IPS-18a (cell line): ENCODE measurements around the gene IRX5.

Source experiments
- H3K27ac ChIP-seq: one replicate; pipeline ENCODE4 v1.5.1; 2013; ENCODE audit warnings: low read length
- H3K27me3 ChIP-seq: one replicate; pipeline ENCODE4 v1.6.1; 2013; ENCODE audit warnings: mild to moderate bottlenecking, low read length; ENCODE audit not compliant: control insufficient read depth, insufficient read depth
- H3K36me3 ChIP-seq: one replicate; pipeline ENCODE4 v1.6.1; 2013; ENCODE audit warnings: low read depth, low read length; ENCODE audit not compliant: control insufficient read depth
- H3K4me1 ChIP-seq: one replicate; pipeline ENCODE4 v1.6.1; 2013; ENCODE audit warnings: low read depth, low read length; ENCODE audit not compliant: control insufficient read depth
- H3K4me3 ChIP-seq: one replicate; pipeline ENCODE4 v1.5.1; 2013; ENCODE audit warnings: low read length
- H3K9ac ChIP-seq: one replicate; pipeline ENCODE4 v1.6.1; 2013; ENCODE audit warnings: mild to moderate bottlenecking, low read length, moderate library complexity
- H3K9me3 ChIP-seq: one replicate; pipeline ENCODE4 v1.6.1; 2013; ENCODE audit warnings: low read depth, low read length; ENCODE audit not compliant: control insufficient read depth

The IRX5 gene

GRCh38 chr16:54921206-54921824 lies 9.3 kb upstream of the IRX5 start:
- H3K9ac ChIP-seq, result no peak overlapping the region
- H3K36me3 ChIP-seq, result no peaks in the 10 kb centered on the region
- no peak overlapping the region for H3K27ac ChIP-seq
- H3K4me3 ChIP-seq, result no peak overlapping the region
- no peaks in the 10 kb centered on the region for H3K4me1 ChIP-seq
- no peaks in the 10 kb centered on the region for H3K9me3 ChIP-seq
- peaks cover 16% of the 10 kb centered on the region for H3K27me3 ChIP-seq

- H3K9ac ChIP-seq, result no peak overlapping the region
- no peak overlapping the region for H3K4me3 ChIP-seq
- no peak overlapping the region for H3K27ac ChIP-seq
- H3K9me3 ChIP-seq, result no peaks in the 10 kb centered on the region
- no peaks in the 10 kb centered on the region for H3K36me3 ChIP-seq
- peaks cover 7% of the 10 kb centered on the region for H3K4me1 ChIP-seq
- peaks cover 33% of the 10 kb centered on the region for H3K27me3 ChIP-seq
Observed at GRCh38 chr16:54923055-54923473, 7.6 kb upstream of the IRX5 start.

- H3K36me3 ChIP-seq, result no peaks in the 10 kb centered on the region
- H3K27ac ChIP-seq, result no peak overlapping the region
- H3K9me3 ChIP-seq, result no peaks in the 10 kb centered on the region
- H3K4me1 ChIP-seq, result peaks cover 7% of the 10 kb centered on the region
- H3K4me3 ChIP-seq, result no peak overlapping the region
- peaks cover 34% of the 10 kb centered on the region for H3K27me3 ChIP-seq
- H3K9ac ChIP-seq, result no peak overlapping the region
Observed at GRCh38 chr16:54923988-54924387, 6.7 kb upstream of the IRX5 start.

- Histone ChIP-seq H3K36me3 (no peaks in the 10 kb centered on the region), H3K27ac (no peak overlapping the region), H3K9ac (no peak overlapping the region), H3K4me3 (no peak overlapping the region), H3K9me3 (no peaks in the 10 kb centered on the region), H3K4me1 (peaks cover 7% of the 10 kb centered on the region), H3K27me3 (peaks cover 48% of the 10 kb centered on the region)
Observed at GRCh38 chr16:54926166-54926838, 4.4 kb upstream of the IRX5 start.

GRCh38 chr16:54927125-54928015 lies 3.3 kb upstream of the IRX5 start:
- peaks cover 15% of the 10 kb centered on the region for H3K4me1 ChIP-seq
- peak overlapping the region; percentile 12 for H3K9ac ChIP-seq
- no peaks in the 10 kb centered on the region for H3K9me3 ChIP-seq
- H3K27me3 ChIP-seq, result peaks cover 59% of the 10 kb centered on the region
- peak overlapping the region; percentile 61 for H3K4me3 ChIP-seq
- no peaks in the 10 kb centered on the region for H3K36me3 ChIP-seq
- no peak overlapping the region for H3K27ac ChIP-seq

GRCh38 chr16:54928016-54928356 lies 2.7 kb upstream of the IRX5 start:
- H3K27ac ChIP-seq, result no peak overlapping the region
- peaks cover 65% of the 10 kb centered on the region for H3K27me3 ChIP-seq
- no peaks in the 10 kb centered on the region for H3K36me3 ChIP-seq
- H3K4me3 ChIP-seq, result peak overlapping the region; percentile 61
- peaks cover 15% of the 10 kb centered on the region for H3K4me1 ChIP-seq
- no peaks in the 10 kb centered on the region for H3K9me3 ChIP-seq
- H3K9ac ChIP-seq, result peak overlapping the region; percentile 12

- H3K4me1 ChIP-seq, result peaks cover 15% of the 10 kb centered on the region
- H3K36me3 ChIP-seq, result no peaks in the 10 kb centered on the region
- H3K9ac ChIP-seq, result peak overlapping the region; percentile 39
- peak overlapping the region; percentile 80 for H3K4me3 ChIP-seq
- H3K27ac ChIP-seq, result no peak overlapping the region
- H3K27me3 ChIP-seq, result peaks cover 71% of the 10 kb centered on the region
- H3K9me3 ChIP-seq, result no peaks in the 10 kb centered on the region
Observed at GRCh38 chr16:54928411-54929089, 2.1 kb upstream of the IRX5 start.

GRCh38 chr16:54929090-54930004 lies 1.3 kb upstream of the IRX5 start:
- no peaks in the 10 kb centered on the region for H3K36me3 ChIP-seq
- H3K27ac ChIP-seq, result no peak overlapping the region
- peak overlapping the region; percentile 80 for H3K4me3 ChIP-seq
- peak overlapping the region; percentile 62 for H3K9ac ChIP-seq
- peaks cover 79% of the 10 kb centered on the region for H3K27me3 ChIP-seq
- no peaks in the 10 kb centered on the region for H3K9me3 ChIP-seq
- H3K4me1 ChIP-seq, result peaks cover 15% of the 10 kb centered on the region

- no peak overlapping the region for H3K9ac ChIP-seq
- no peak overlapping the region for H3K27ac ChIP-seq
Observed at GRCh38 chr16:54930869-54931119, 129 bp downstream of the IRX5 start.

GRCh38 chr16:54931120-54932014 lies 702 bp downstream of the IRX5 start:
- Histone ChIP-seq H3K27me3 (peaks cover 83% of the 10 kb centered on the region), H3K36me3 (no peaks in the 10 kb centered on the region), H3K27ac (no peak overlapping the region), H3K4me3 (peak overlapping the region; percentile 80), H3K9me3 (no peaks in the 10 kb centered on the region), H3K9ac (peak overlapping the region; percentile 13), H3K4me1 (peaks cover 26% of the 10 kb centered on the region)

More at GRCh38 chr16:54930869-54931119, 129 bp downstream of the IRX5 start:
- Histone ChIP-seq H3K4me3 (peak overlapping the region; percentile 80), H3K4me1 (peaks cover 25% of the 10 kb centered on the region), H3K27me3 (peaks cover 83% of the 10 kb centered on the region), H3K9me3 (no peaks in the 10 kb centered on the region), H3K36me3 (no peaks in the 10 kb centered on the region)
